HG03159 (cell line): ENCODE measurements around the gene SORL1.
"Not testable (repeated sequence)": the region's sequence is repeated elsewhere in the genome, so short reads cannot be mapped to it uniquely, and the experiment has no call there.

Source experiments
- ATAC-seq: cut with Tn5 transposase; IDR thresholded peaks from one replicate; pipeline ENCODE4 v1.9.1; 2021; ENCODE audit warnings: mild to moderate bottlenecking, moderate library complexity; ENCODE audit not compliant: unreplicated experiment

SORL1 gene

GRCh38 chr11:121611242-121611641, 159.1 kb downstream of the SORL1 start:
- ATAC-seq: no peak

DNA sequence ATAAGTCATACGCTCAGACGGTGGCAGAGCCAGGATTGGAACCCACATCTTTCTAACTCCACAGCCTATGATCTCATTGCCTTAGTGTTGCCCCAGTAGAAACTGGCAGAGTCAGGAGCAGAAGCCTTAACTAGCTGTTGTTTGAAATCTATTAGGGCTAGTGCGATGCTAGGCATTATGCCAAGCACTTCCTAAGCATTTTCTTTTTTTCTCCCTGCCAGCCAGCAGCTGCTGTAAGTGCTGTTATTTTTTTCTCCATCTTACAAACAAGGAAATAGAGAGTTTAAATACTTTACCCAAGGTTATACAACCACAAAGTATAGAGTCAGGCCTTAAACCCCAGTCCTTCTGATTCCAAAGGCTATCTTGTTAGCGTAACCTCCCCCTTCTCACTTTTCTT, 161.6 kb downstream of the SORL1 start:
- ATAC-seq: no peak

GRCh38 chr11:121614636-121615240, 162.6 kb downstream of the SORL1 start:
- no peak for ATAC-seq

DNA sequence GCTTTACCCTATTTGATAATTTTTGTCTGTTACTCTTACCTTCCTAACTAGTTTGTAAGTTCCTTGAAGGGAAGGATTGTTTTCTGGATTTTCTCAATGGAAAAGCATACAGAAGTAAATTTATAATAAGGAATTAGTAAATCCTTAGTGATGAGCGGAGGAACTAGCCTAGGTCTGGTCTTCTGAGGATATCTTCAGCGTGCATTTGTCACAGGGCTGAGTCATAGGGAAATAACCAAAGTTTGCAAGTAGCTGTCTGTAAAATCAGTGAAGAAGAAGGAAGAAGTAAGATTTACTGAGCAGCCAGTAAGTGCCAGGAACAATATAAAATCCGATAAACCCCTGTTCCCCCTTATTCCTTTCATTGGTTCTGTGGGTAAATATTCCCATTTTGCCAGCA, 163.4 kb downstream of the SORL1 start:
- no peak for ATAC-seq

- ATAC-seq: no peak
Observed at GRCh38 chr11:121618516-121618915, 166.4 kb downstream of the SORL1 start.

- no peak for ATAC-seq
Observed at GRCh38 chr11:121625777-121626506, 173.8 kb downstream of the SORL1 start.

GRCh38 chr11:121626507-121626875, 174.4 kb downstream of the SORL1 start:
- no peak for ATAC-seq

DNA sequence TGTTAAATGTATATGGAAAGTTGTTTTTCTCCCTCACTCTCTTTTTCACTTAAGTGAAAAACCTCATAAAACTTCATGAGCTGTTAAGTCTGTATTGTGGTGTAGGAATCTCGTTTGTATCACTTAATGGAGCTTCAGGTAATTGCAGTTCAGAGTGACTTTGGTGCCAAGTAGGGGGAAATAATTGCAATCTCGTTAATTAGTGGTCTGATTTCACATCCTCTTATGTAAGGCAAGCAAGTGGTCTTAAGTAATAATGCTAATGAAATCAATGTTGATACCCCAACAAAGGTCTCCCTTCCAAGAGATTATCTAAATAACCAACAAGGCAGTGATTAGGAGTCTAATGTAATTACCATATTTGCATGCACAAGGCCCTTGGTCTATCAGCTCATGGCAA, 174.9 kb downstream of the SORL1 start:
- ATAC-seq: no peak

- no peak for ATAC-seq
Observed at GRCh38 chr11:121630041-121630440, 177.9 kb downstream of the SORL1 start.

DNA sequence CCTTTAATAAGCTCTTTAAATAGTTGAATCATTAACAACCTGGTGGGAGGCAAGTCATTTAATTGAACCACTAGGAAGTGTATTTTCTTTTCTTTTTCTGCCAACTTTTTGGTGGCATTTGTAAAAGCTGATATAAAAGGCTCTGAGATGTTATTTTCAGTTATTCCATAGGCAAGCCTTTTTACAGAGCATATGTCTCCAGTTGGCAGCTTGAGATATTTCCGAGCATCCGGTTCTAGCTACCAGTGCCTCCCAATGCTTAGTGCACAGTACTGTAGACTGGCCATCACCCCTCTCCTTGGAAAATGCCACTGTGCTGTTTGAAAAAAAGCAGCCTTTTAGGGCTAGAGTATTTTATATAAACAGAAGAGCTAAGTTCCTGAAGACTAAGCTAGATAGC, 179.3 kb downstream of the SORL1 start:
- no peak for ATAC-seq

DNA sequence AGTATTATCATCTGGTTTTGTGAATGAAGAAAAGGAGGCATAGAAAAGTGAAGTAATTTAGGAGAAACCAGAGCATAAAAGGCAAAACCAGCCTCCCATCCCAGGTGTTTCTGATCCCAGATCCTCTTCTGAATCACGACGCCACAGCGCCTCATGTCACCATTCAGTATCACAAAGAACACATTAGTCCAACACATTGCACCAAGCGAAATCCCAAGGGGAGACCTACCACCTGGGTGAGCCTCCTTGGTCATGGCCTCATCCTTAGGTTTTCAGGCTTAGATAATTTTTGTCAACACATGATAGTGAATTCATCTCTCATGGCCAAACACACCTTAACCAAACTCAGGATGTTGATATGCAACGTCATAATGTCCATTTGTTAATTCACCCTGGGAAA, 182.2 kb downstream of the SORL1 start:
- no peak for ATAC-seq

- no peak for ATAC-seq
Observed at GRCh38 chr11:121634889-121635288, 182.8 kb downstream of the SORL1 start.

GRCh38 chr11:121636081-121636799, 184.1 kb downstream of the SORL1 start:
- ATAC-seq: no peak

DNA sequence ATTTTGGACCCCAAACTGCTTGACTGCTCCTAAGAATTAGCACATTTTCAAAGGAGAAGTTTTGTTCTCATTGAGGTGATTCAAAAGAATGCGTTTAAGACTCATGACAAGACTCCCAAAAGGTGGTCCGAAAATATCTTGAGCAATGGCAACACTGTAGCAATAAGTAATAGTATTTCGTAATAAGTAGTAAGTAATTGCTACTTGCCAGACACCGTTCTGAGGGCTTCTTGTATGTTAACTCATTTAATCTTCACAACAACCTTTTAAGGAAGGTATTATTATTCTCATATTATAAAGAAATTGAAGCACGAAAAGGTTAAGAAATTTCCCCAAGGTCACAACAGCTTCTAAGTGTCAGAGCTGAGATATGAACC, 184.7 kb downstream of the SORL1 start:
- ATAC-seq: no peak

- not testable (repeated sequence) for ATAC-seq
Observed at GRCh38 chr11:121637587-121637986, 185.5 kb downstream of the SORL1 start.

DNA sequence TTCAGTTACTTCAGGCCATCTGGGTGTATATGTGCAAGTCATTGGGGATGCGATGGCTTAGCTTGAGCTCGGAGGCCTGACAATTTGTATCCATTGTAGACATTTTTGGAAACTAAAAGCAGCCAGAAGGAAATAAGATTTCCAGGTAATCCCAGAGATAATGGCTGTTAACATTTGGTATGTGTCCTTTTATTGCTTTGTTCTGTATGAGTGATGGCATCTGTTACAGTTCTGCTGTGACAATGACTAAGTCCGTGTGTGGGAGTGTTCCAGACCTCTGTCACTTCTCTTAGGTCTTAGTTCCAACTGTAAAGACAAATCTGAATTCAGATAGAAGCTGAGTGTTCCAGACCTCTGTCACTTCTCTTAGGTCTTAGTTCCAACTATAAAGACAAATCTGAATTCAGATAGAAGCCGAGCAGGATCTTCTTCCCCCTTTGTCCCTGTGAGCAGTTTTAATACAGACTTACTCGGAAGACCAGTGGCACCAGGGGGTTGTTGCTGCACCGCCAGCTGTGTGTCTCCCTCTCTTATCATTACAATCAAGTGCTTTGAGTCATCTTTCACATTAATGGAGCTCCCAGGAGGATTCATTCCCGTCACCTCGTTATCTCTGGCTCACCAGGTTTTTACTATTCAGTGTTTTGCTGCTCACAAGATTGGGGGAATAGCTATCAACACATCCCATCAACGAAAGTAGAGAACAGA, 191.5 kb downstream of the SORL1 start:
- ATAC-seq: no peak

- no peak for ATAC-seq
Observed at GRCh38 chr11:121644187-121644512, 192.0 kb downstream of the SORL1 start.

DNA sequence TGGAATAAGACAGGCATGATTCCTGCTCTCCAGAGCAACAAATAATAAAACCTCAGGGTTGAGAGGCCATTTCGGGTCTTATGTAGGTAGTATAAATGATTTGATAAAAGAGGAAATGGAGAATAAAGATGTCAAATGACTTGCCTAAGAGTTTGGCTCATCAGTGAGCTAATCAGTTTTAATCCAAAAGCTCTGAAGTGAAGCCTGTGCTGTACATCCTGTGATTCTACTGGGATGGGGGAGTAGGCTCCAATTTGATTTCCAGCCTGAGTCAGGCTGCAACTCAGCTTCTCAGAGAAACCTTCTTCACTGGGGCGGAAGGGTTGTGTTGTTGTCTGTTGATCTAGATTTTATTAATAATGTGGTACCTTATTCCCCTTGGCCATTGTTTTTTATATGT, 192.9 kb downstream of the SORL1 start:
- no peak for ATAC-seq

GRCh38 chr11:121645596-121645995, 193.5 kb downstream of the SORL1 start:
- ATAC-seq: no peak

- no peak for ATAC-seq
Observed at GRCh38 chr11:121648306-121648705, 196.2 kb downstream of the SORL1 start.

GRCh38 chr11:121649798-121650197, 197.7 kb downstream of the SORL1 start:
- no peak for ATAC-seq
